Transverse colon (tissue), 4 donors: ENCODE data around the gene CNN1. TPM values are rescaled to one million over a fixed set of nuclear protein-coding genes. Genes with fewer than 3 reads are reported as not detected.
"Not testable (repeated sequence)": the region's sequence is repeated elsewhere in the genome, so short reads cannot be mapped to it uniquely, and the experiment has no call there.

ENCODE experiments used
- DNase-seq: peaks from one replicate; pipeline ENCODE4 v3.0.0-alpha.2; 2019
- H3K27ac ChIP-seq, 4 donors: fragments of 200-600 bp; sonication (generic); 2 replicates each; pipeline ENCODE4 v1.5.1; 2016 to 2018; ENCODE audit warnings: inconsistent platforms in 4 of 4
- H3K27me3 ChIP-seq: fragments of 200-600 bp; sonication (generic); 2 replicates; pipeline ENCODE4 v1.5.1; 2017; ENCODE audit warnings: inconsistent platforms
- H3K36me3 ChIP-seq, 4 donors: fragments of 200-600 bp; sonication (generic); 2 replicates each; pipeline ENCODE4 v1.5.1; 2017 to 2019; ENCODE audit warnings: inconsistent platforms in 4 of 4
- H3K4me1 ChIP-seq, 4 donors: fragments of 200-600 bp; sonication (generic); 2 replicates each; pipeline ENCODE4 v1.5.1; 2017 to 2020; ENCODE audit warnings: inconsistent platforms in 4 of 4
- H3K4me3 ChIP-seq, 4 donors: fragments of 200-600 bp; sonication (generic); 1 replicate in 1 of 4; 2 replicates in 3 of 4; pipeline versions ENCODE4 v1.5.1 to v1.6.1; 2017 to 2019; ENCODE audit warnings: inconsistent platforms in 4 of 4
- H3K9me3 ChIP-seq, 2 donors: fragments of 200-600 bp; sonication (generic); 2 replicates each; pipeline ENCODE4 v1.5.1; 2017 to 2019; ENCODE audit warnings: inconsistent platforms in 2 of 2
- EP300 ChIP-seq: sonication (generic); formaldehyde crosslinking; IDR thresholded peaks from one replicate; pipeline ENCODE4 v1.6.1; 2017; ENCODE audit warnings: antibody characterized with exemption, low read depth
- POLR2A ChIP-seq: fragments of 450-650 bp; IDR thresholded peaks from one replicate; pipeline ENCODE4 v1.6.1; 2016; ENCODE audit warnings: antibody characterized with exemption, mild to moderate bottlenecking, moderate library complexity
- POLR2AphosphoS5 ChIP-seq, 3 donors: sonication (generic); formaldehyde crosslinking; IDR thresholded peaks; one replicate each; pipeline ENCODE4 v1.6.1; 2016; ENCODE audit warnings: antibody characterized with exemption in 3 of 3
- WGBS, 2 donors: methylation state at CpG; one replicate each; pipeline ENCODE4 v1.1.5; 2018; ENCODE audit warnings: low coverage in 1 of 2; 5-methylcytosine and 5-hydroxymethylcytosine counted together
- in situ Hi-C, 4 donors: fragments of 200-750 bp; cut with MboI; loops; one replicate each; pipeline versions ENCODE4 v1.15.0 to v1.15.1; 2017; ENCODE audit warnings: low sequenced_read_pairs in 3 of 4, low pct_ligation_motif_present in 1 of 4, low pct_unique_long_range_greater_than_20kb in 1 of 4
- intact Hi-C: fragments of 100-400 bp; cut with DNase I; formaldehyde crosslinking; loops from one replicate; pipeline ENCODE4 v1.15.1; 2023; ENCODE audit warnings: low total_unique reads
- small RNA-seq, 4 donors: library from RNA; depleted of rRNA; stranded (forward); fragments of <200 nt; gene quantifications; one replicate each; pipeline ENCODE3, GENCODE V24; 2016
- total RNA-seq, 4 donors: library from RNA; depleted of rRNA; stranded (reverse); fragments of >200 nt; gene quantifications; one replicate each; pipeline ENCODE4 v1.1.0, GENCODE V29; 2016
- TF ChIP-seq, protein P1 (sequence below), 5 experiments: fragments of 200-600 bp in 3 of 5; fragments of 450-650 bp in 2 of 5; sonication (generic) in 3 of 5; IDR thresholded peaks; 1 replicate in 2 of 5; 2 replicates in 3 of 5; pipeline ENCODE4 v1.5.1; 2016 to 2017; ENCODE audit warnings: antibody characterized with exemption in 5 of 5, inconsistent platforms in 3 of 5, mild to moderate bottlenecking in 2 of 5, moderate library complexity in 1 of 5

The CNN1 gene
- total RNA-seq, 4 donors from 2014 or later, result 198 to 1,121 (median 486) TPM

GRCh38 chr19:11598103-11598483 is 59.4 kb downstream of the CNN1 start:
- intact Hi-C loops (no loop called here), in situ Hi-C loops (no loop called here)
- no peak for DNase-seq
- H3K36me3 ChIP-seq, result no peaks in the 10 kb centered on the region
- peak overlapping the region; percentile 87 to 95 (median 88) for H3K27ac ChIP-seq
- H3K4me1 ChIP-seq, result peaks cover 7 to 27% (median 11%) of the 10 kb centered on the region in 4 donors
- H3K27me3 ChIP-seq, result no peaks in the 10 kb centered on the region
- WGBS, 2 donors, result 55 to 72% methylated on average over 9 to 10 of the region's 10 CpGs
- TF ChIP-seq POLR2A (no peak), EP300 (no peak), POLR2AphosphoS5 (IDR thresholded peaks at IDR 0.05) (no peak)
- TF ChIP-seq, protein P1, sequence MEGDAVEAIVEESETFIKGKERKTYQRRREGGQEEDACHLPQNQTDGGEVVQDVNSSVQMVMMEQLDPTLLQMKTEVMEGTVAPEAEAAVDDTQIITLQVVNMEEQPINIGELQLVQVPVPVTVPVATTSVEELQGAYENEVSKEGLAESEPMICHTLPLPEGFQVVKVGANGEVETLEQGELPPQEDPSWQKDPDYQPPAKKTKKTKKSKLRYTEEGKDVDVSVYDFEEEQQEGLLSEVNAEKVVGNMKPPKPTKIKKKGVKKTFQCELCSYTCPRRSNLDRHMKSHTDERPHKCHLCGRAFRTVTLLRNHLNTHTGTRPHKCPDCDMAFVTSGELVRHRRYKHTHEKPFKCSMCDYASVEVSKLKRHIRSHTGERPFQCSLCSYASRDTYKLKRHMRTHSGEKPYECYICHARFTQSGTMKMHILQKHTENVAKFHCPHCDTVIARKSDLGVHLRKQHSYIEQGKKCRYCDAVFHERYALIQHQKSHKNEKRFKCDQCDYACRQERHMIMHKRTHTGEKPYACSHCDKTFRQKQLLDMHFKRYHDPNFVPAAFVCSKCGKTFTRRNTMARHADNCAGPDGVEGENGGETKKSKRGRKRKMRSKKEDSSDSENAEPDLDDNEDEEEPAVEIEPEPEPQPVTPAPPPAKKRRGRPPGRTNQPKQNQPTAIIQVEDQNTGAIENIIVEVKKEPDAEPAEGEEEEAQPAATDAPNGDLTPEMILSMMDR (IDR thresholded peaks at IDR 0.05), result no peak
- no peaks in the 10 kb centered on the region for H3K9me3 ChIP-seq
- H3K4me3 ChIP-seq, result peak overlapping the region; percentile 72 to 91 (median 80)

DNA sequence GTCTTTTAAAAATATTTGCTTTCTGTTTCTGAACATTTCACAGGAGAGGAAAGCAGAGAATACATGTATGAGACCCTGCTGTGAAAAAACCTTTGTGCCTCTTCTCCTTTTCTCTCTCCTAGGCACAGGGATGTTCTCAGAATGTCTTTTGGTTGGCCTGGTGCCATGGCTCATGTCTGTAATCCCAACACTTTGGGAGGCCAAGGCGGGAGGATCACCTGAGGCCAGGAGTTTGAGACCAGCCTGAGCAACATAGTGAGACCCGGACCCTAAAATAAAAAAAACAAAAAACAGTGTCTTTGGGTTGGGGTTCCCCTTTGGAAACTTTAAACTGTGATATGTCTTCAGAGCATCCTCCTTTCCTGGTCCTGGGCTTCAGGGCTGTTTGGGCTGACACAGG is 60.1 kb downstream of the CNN1 start:
- intact Hi-C loops, result loop anchor here (1.0 kb wide), 1 partner anchor 40 kb away; no protein-coding TSS in a partner anchor
- TF ChIP-seq POLR2A (no peak), EP300 (no peak), POLR2AphosphoS5 (IDR thresholded peaks at IDR 0.05) (no peak)
- TF ChIP-seq, protein P1 (IDR thresholded peaks at IDR 0.05), result no peak
- Histone ChIP-seq H3K9me3 (no peaks in the 10 kb centered on the region), H3K36me3 (no peaks in the 10 kb centered on the region), H3K4me1 (peaks cover 7 to 27% (median 11%) of the 10 kb centered on the region in 4 donors), H3K27me3 (no peaks in the 10 kb centered on the region), H3K27ac (no peak overlapping the region), H3K4me3 (peak overlapping the region in 1 of 4 donors; percentile 81)
- in situ Hi-C loops, result no loop called here
- DNase-seq, result no peak
- 96% methylated on average over 2 of the region's 2 CpGs; no CpG with 5 or more reads in 1 of the 2 donors for WGBS, 2 donors

GRCh38 chr19:11599704-11600103 is 61.1 kb downstream of the CNN1 start:
- WGBS, 2 donors, result 73 to 83% methylated on average over 3 to 8 of the region's 8 CpGs
- H3K36me3 ChIP-seq, DNase-seq, H3K27me3 ChIP-seq, H3K27ac ChIP-seq, in situ Hi-C loops, H3K4me3 ChIP-seq, H3K9me3 ChIP-seq: not testable (repeated sequence)
- H3K4me1 ChIP-seq, result peaks cover 7 to 27% (median 11%) of the 10 kb centered on the region in 4 donors
- intact Hi-C loops, result loop anchor here (1.0 kb wide), 1 partner anchor 39 kb away; no protein-coding TSS in a partner anchor

Small RNA genes lying within 50 kb of the gene (small RNA-seq; reads per million reads assigned to genes)
- gene MIR7974 (0.12 to 5.0 (median 3.4) reads per million in 4 donors), gene RN7SL833P (0 to 0.28 (median 0) reads per million in 4 donors)

Other genes starting within 250 kb of the CNN1 start
- not detected for gene TSPAN16, start 242.7 kb upstream of the CNN1 start, total RNA-seq
- gene RAB3D, start 199.2 kb upstream of the CNN1 start, total RNA-seq, result 10 to 100 TPM; 16.5 to 41.1 (median 18.6) TPM
- 100 to 1,000 TPM in 2 of 4 donors, 10 to 100 TPM in 2; 18.7 to 163 (median 88.4) TPM for gene TMEM205, start 192.6 kb upstream of the CNN1 start, total RNA-seq
- 1,000 to 10,000 TPM in 1 of 4 donors, 10 to 100 TPM in 3; 13.8 to 1,153 (median 26.1) TPM for gene CCDC159, start 192.3 kb upstream of the CNN1 start, total RNA-seq
- 10 to 100 TPM in 2 of 4 donors, 1 to 10 TPM in 2; 6.3 to 51.7 (median 11.5) TPM for gene PLPPR2, start 183.4 kb upstream of the CNN1 start, total RNA-seq
- gene SWSAP1, start 164.2 kb upstream of the CNN1 start, total RNA-seq, result 10 to 100 TPM in 1 of 4 donors, 1 to 10 TPM in 3; 2.1 to 11.1 (median 2.6) TPM
- gene EPOR, start 154.5 kb upstream of the CNN1 start, total RNA-seq, result 10 to 100 TPM in 1 of 4 donors, 1 to 10 TPM in 3; 2.3 to 24.3 (median 6.4) TPM
- gene RGL3, start 119.5 kb upstream of the CNN1 start, total RNA-seq, result 10 to 100 TPM in 3 of 4 donors, 1 to 10 TPM in 1; 6.7 to 78.9 (median 28.1) TPM
- gene ODAD3, start 103.7 kb upstream of the CNN1 start, total RNA-seq, result 1 to 10 TPM in 1 of 4 donors, under 1 TPM in 1, not detected in 2; 0.32 to 2.2 TPM
- gene PRKCSH, start 103.2 kb upstream of the CNN1 start, total RNA-seq, result 100 to 1,000 TPM; 119 to 195 (median 183) TPM
- gene ELAVL3, start 57.8 kb upstream of the CNN1 start, total RNA-seq, result 1 to 10 TPM in 2 of 4 donors, under 1 TPM in 1, not detected in 1; 0.27 to 3.2 (median 1.3) TPM
- gene ZNF653, start 33.0 kb upstream of the CNN1 start, total RNA-seq, result 10 to 100 TPM; 10.6 to 44.9 (median 17.4) TPM
- 10 to 100 TPM; 20.9 to 63.4 (median 39.1) TPM for gene ECSIT, start 9.7 kb upstream of the CNN1 start, total RNA-seq
- 10 to 100 TPM; 14.7 to 45.7 (median 37.2) TPM for gene ELOF1, start 20.4 kb downstream of the CNN1 start, total RNA-seq
- 10 to 100 TPM; 10.5 to 60.2 (median 22.4) TPM for gene ACP5, start 38.8 kb downstream of the CNN1 start, total RNA-seq
- 10 to 100 TPM in 1 of 4 donors, 1 to 10 TPM in 2, under 1 TPM in 1; 0.40 to 10.2 (median 7.0) TPM for gene ZNF627, start 58.6 kb downstream of the CNN1 start, total RNA-seq
- gene ZNF823, start 200.1 kb downstream of the CNN1 start, total RNA-seq, result 10 to 100 TPM; 16.4 to 69.1 (median 20.1) TPM
- gene ZNF441, start 228.1 kb downstream of the CNN1 start, total RNA-seq, result 10 to 100 TPM in 3 of 4 donors, 1 to 10 TPM in 1; 8.3 to 20.9 (median 14.8) TPM